Neural progenitor cell (in vitro differentiated cells): Measurements from ENCODE around the gene MITD1.

Experiments used
- CTCF ChIP-seq: fragments of 200-600 bp; sonication (generic); IDR thresholded peaks from 2 replicates; pipeline ENCODE4 v1.5.1; 2017; ENCODE audit warnings: antibody characterized with exemption, mild to moderate bottlenecking
- EZH2 ChIP-seq: fragments of 200-600 bp; sonication (generic); IDR thresholded peaks from 2 replicates; pipeline ENCODE4 v1.6.1; 2017; ENCODE audit warnings: antibody characterized with exemption, mild to moderate bottlenecking, moderate library complexity
- EZH2phosphoT487 ChIP-seq: fragments of 200-600 bp; sonication (generic); IDR thresholded peaks from 2 replicates; pipeline ENCODE4 v1.6.1; 2017; ENCODE audit warnings: antibody characterized with exemption

DNA sequence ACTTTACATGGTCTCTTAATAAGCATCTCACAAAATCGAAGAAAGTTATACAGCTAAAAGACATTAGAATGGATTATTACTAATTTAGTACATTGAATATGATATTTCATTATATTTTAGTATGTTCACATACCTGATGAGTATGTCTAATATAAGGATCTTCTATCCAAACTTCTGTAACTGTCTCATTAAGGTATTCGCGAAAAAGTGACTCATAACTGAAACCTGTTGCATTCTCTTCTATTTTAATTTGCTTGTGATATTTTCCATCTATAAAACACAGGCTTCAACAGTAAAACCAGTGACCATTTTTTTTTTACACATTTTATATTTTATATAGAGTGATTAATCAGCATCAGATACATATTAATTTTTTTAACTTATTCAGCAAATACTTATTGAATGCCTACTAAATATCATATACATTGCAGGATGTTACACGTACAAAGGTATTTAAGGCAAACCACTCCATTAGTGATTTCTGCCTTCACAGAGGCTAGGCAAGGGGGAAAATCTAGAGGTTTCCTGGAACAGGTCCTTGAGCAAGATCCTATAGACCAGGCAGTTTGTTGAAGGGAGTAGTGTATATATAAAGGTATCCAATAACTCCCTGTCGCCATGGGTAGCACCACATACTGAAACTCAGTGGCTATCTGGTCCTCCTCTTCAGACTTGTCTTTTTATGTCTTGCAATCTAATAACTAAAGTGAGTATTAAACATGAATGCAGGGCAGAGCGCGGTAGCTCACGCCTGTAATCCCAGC is 9.3 kb downstream of the MITD1 start:
- TF ChIP-seq CTCF (no peak), EZH2 (no peak), EZH2phosphoT487 (no peak)
